Activated naive CD8-positive, alpha-beta T cell treated with anti-CD3 and anti-CD28 coated beads, Interleukin-2, amount 50 U/mL, for 24 hours (primary cell): ENCODE data around the gene CSTB.

Experiments used
- ATAC-seq: fragments of 150-1000 bp; cut with Tn5 transposase; one replicate; pipeline ENCODE4 v1.10.0; 2021
- DNase-seq: peaks from one replicate; pipeline ENCODE4 v3.0.0; 2021
- H3K27ac Mint-ChIP-seq: one replicate; pipeline ENCODE4 v1.8.0; 2021; ENCODE audit warnings: mild to moderate bottlenecking, mixed read lengths
- H3K27me3 Mint-ChIP-seq: one replicate; pipeline ENCODE4 v1.8.0; 2021; ENCODE audit warnings: mixed read lengths
- H3K36me3 Mint-ChIP-seq: one replicate; pipeline ENCODE4 v1.8.0; 2021; ENCODE audit warnings: low read depth, mixed read lengths
- H3K4me1 Mint-ChIP-seq: one replicate; pipeline ENCODE4 v1.8.0; 2021; ENCODE audit warnings: mixed read lengths
- H3K4me3 Mint-ChIP-seq: one replicate; pipeline ENCODE4 v1.8.0; 2021; ENCODE audit warnings: mild to moderate bottlenecking, moderate library complexity, mixed read lengths
- H3K9me3 Mint-ChIP-seq: one replicate; pipeline ENCODE4 v1.8.0; 2021; ENCODE audit warnings: mixed read lengths

CSTB gene

DNA sequence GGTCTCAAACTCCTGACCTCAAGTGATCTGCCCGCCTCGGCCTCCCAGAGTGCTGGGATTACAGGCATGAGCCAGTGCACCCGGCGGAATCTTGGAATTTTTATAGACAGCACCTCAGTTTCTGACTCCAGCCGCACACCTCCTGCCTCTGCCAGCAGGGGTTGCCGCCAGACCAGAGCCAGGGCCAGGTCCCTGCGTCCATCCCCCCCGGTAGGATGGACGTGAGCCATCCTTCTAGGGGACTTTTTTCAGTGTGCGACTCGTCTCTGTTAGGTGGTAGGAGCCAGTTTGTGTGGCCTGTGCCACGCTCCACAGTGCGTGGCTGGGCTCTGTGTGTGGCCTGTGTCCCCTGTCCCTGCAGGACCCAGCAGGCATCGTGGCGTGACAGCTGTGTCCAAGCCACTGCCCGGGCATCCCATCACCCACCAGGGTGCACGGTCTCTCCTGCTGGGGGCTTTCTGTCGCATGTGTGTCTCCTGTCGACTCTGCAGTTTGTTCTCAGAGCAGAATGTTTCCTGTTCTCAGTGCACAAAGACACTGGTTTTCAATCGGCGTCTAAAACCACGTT lies 15.6 kb downstream of the CSTB start:
- H3K36me3 Mint-ChIP-seq, result peaks cover 9% of the 10 kb centered on the region

DNA sequence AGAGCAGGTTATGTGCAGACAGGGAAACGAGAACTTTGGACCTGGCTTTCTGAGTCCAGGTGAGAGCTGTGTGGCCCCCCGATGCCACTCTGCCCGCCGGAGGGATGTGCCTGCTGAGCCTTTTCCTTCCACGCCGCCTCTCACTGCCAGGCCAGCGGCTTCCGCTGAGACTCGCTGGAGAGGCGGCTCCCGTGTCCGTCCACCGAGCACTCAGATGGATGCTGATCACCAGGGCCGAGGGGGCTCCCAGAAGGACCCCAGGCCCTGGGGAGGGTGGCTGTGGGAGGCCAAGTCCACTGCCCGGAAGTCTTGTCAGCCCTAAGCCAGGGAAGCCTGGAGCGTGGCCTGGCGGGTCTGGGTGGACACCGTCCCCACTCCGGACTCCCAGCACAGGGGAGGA lies 16.5 kb downstream of the CSTB start:
- Mint-ChIP-seq H3K4me1 (no peaks in the 10 kb centered on the region), H3K27me3 (no peaks in the 10 kb centered on the region), H3K36me3 (peaks cover 9% of the 10 kb centered on the region), H3K9me3 (no peaks in the 10 kb centered on the region), H3K4me3 (no peak overlapping the region), H3K27ac (no peak overlapping the region)
- DNase-seq, result no peak
- no peak for ATAC-seq

More for the DNA sequence above, 15.6 kb downstream of the CSTB start:
- H3K27me3 Mint-ChIP-seq, result no peaks in the 10 kb centered on the region
- H3K9me3 Mint-ChIP-seq, result no peaks in the 10 kb centered on the region
- DNase-seq, result no peak
- H3K27ac Mint-ChIP-seq, result no peak overlapping the region
- no peaks in the 10 kb centered on the region for H3K4me1 Mint-ChIP-seq
- no peak overlapping the region for H3K4me3 Mint-ChIP-seq
- ATAC-seq, result no peak

DNA sequence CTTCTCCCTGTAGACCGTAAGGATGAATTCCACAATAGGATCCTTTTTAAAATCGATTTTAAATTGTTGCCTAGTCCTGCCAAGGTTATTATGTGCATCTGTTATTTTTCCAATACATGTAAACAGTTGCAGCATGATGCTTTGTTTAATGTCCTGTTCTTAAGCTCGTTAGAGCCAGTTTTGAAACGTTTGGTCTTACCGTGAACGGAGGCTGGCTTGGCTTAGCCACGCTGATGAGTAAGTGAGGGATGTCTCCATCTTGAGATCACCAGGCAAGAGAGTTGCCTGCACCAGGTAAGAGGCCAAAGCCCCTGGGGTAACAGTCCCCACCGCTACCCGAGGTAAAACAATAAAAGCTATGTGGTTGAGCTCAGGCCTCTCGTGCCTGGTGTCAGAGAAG lies 17.3 kb downstream of the CSTB start:
- ATAC-seq (no peak), DNase-seq (no peak)
- H3K4me1 Mint-ChIP-seq, result no peaks in the 10 kb centered on the region
- no peaks in the 10 kb centered on the region for H3K27me3 Mint-ChIP-seq
- H3K27ac Mint-ChIP-seq, result no peak overlapping the region
- H3K9me3 Mint-ChIP-seq, result no peaks in the 10 kb centered on the region
- H3K4me3 Mint-ChIP-seq, result no peak overlapping the region
- peaks cover 12% of the 10 kb centered on the region for H3K36me3 Mint-ChIP-seq

DNA sequence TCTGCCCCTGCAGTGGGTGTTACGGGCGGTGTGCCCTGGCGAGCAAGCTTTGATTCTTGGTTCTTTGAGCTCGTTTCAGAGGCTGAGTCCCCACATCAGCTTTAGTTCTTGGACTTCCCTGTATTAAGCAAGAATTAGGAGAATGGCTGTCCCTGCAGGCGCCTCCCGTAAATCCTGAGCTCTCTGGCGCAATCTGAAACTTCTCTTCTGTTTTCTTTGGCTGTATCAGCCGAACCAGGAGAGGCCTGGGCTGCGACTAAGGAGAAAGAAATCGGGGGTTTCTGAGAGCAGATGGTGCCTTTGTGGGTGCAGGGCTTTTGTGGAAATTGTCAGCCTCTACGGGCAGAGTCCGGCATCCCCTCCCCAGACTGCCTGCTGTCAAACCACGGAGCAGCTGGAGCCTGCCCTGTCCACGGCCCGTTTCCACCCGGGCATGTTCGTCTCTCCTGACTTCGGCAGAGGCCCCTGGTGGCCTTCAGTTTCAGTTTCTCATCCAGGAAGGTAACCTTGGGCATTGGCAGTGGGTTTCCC lies 17.9 kb downstream of the CSTB start:
- Mint-ChIP-seq H3K9me3 (no peaks in the 10 kb centered on the region), H3K4me1 (no peaks in the 10 kb centered on the region), H3K36me3 (peaks cover 14% of the 10 kb centered on the region), H3K27me3 (no peaks in the 10 kb centered on the region), H3K4me3 (no peak overlapping the region), H3K27ac (no peak overlapping the region)
- DNase-seq, result no peak
- ATAC-seq, result no peak

DNA sequence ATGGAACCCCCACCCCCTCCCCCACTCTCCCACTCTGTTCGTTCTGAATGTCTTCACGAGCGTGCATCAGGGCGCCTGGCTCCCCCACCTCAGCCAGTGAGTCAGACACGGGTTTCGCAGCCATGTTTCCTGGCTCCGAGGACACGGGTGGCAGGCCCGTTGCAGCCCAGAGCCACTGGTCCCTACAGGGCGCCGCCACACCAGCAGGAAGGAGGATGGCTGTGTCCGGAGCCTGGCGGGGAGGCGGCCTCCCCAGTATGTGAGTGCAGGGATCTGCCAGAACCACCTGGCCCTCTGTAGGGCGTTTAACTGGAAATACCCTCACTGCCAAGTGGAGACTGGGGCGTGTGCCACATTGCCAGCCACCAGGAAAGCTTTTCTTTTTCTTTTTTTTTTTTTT lies 18.5 kb downstream of the CSTB start:
- no peak for DNase-seq
- no peaks in the 10 kb centered on the region for H3K9me3 Mint-ChIP-seq
- no peaks in the 10 kb centered on the region for H3K27me3 Mint-ChIP-seq
- H3K4me1 Mint-ChIP-seq, result no peaks in the 10 kb centered on the region
- H3K4me3 Mint-ChIP-seq, result no peak overlapping the region
- peaks cover 16% of the 10 kb centered on the region for H3K36me3 Mint-ChIP-seq
- H3K27ac Mint-ChIP-seq, result no peak overlapping the region
- ATAC-seq, result no peak

DNA sequence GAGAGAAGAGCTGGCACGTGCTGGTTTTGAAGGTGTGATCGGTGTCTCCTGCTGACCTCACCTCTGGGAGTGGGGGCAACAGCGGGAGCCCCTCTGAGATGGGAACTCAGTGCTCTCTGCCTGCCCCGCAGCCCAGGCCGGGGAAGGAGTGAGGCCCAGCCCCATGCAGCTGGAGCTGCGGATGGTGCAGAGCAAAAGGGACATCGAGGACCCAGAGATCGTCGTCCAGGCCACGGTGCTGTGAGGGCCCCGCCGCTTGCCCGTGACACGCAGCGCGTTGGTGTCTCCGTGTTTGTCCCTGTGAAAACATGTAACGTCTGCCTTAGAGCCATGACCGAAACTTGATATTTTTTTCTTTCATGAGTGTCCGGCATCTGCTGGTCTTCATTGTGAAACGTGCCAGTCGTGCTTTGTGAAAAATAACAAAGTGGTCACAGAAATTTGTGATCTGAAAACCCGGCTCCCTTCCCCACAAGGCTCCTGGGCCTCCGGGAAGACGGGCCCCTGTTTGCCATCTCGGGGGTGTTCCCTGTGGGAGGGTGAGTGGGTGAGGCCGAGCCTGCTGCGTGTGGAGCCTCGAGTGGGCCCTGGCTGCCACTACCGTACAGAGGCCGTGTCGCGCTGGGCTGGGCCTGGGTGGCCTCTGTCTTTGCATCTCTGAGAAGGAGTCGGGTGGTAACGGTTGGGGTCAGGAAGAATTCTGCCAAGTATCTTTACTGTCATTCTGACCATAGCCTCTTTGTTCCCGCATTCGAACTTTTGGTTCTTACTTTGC lies 20.1 kb downstream of the CSTB start:
- Mint-ChIP-seq H3K27ac (no peak overlapping the region), H3K9me3 (no peaks in the 10 kb centered on the region), H3K4me1 (no peaks in the 10 kb centered on the region), H3K36me3 (peaks cover 17% of the 10 kb centered on the region), H3K27me3 (no peaks in the 10 kb centered on the region), H3K4me3 (no peak overlapping the region)
- ATAC-seq (no peak), DNase-seq (no peak)

DNA sequence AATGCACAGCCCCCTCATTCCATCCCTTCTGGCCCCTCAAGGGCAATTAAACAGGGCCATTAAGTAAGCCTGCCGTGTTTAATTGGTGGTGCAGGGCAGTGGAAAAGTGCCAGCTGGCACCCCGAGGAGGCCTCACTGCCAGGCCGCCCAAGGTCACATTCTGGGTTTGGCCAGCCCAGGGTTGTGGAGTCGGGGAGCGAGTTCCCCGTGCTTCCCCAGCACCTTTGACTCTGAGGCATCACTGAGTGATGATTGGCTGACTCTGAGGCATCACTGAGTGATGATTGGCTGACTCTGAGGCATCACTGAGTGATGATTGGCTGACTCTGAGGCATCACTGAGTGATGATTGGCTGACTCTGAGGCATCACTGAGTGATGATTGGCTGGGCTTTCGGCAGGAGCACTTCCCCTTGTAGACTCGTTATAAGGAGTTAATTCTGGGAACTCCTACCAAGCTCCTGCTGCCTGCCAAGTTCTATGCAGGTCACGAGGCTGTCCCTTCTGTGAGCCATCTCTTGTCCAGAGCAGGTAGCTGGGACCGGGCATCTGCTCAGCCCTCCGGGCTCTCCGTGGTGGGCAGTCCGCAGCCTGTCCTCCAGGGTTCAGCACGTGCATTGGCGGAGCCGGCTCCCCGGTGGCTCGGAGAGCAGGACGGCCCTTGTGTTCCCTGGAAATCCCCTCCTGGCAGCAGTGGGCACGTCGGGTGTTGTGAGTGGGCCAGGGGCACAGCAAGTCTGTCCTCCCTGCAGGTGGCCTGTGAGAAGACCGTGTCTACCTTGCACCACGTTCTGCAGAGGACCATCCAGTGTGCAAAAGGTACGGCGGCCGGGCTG lies 20.9 kb downstream of the CSTB start:
- Mint-ChIP-seq H3K9me3 (no peaks in the 10 kb centered on the region), H3K4me1 (no peaks in the 10 kb centered on the region), H3K27ac (no peak overlapping the region), H3K36me3 (peaks cover 21% of the 10 kb centered on the region), H3K4me3 (no peak overlapping the region), H3K27me3 (no peaks in the 10 kb centered on the region)
- no peak for DNase-seq
- peak; percentile 18 for ATAC-seq

DNA sequence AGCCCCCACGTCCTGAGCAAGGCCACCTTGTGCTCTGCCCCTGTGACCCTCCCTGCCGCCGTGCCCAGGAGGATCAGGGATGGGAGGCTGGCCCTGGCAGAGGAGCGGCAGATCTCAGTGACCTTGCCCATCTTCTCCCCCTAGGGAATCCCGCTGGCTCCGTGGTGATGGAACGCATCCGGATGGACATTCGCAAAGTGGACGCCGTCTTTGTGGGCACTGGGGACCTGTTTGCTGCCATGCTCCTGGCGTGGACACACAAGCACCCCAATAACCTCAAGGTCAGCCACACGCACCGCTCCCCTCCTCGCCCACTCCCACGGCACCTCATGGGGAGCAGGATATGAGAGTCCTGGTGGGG lies 22.7 kb downstream of the CSTB start:
- no peaks in the 10 kb centered on the region for H3K27me3 Mint-ChIP-seq
- no peak overlapping the region for H3K27ac Mint-ChIP-seq
- no peaks in the 10 kb centered on the region for H3K4me1 Mint-ChIP-seq
- H3K4me3 Mint-ChIP-seq, result no peak overlapping the region
- DNase-seq (no peak), ATAC-seq (no peak)
- peaks cover 20% of the 10 kb centered on the region for H3K36me3 Mint-ChIP-seq
- H3K9me3 Mint-ChIP-seq, result no peaks in the 10 kb centered on the region

DNA sequence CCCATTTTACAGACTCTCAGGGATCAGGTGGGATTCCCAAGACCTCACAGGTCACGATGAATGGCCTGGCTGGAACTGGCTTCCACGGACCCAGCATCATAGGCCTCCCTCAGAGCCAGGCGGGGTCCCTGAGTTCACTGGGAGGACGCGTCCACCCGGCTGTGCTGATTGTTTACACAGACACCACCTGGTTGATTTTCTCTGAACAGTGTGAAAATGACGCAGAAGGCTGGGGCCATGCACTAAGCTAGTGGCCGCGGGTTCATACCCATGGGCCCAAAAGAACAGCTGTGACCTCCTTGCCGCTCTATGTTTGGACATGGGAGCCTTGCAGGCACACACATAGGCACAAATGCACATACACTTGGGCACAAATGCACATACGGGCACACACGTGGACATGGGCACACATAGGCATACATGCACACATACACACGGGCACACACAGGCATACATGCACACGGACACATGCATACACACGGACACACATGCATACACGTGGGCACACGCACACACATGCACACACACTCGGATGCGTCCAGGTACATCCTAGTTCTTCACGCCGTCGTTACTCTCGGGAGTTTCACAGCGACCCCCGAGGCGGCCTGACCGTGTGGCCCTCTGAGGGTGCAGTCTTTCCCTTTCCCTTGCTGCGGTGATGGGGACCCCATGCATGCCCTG lies 23.2 kb downstream of the CSTB start:
- Mint-ChIP-seq H3K9me3 (no peaks in the 10 kb centered on the region), H3K27me3 (no peaks in the 10 kb centered on the region), H3K4me3 (no peak overlapping the region), H3K4me1 (no peaks in the 10 kb centered on the region), H3K36me3 (peaks cover 19% of the 10 kb centered on the region), H3K27ac (no peak overlapping the region)
- ATAC-seq (no peak), DNase-seq (no peak)

DNA sequence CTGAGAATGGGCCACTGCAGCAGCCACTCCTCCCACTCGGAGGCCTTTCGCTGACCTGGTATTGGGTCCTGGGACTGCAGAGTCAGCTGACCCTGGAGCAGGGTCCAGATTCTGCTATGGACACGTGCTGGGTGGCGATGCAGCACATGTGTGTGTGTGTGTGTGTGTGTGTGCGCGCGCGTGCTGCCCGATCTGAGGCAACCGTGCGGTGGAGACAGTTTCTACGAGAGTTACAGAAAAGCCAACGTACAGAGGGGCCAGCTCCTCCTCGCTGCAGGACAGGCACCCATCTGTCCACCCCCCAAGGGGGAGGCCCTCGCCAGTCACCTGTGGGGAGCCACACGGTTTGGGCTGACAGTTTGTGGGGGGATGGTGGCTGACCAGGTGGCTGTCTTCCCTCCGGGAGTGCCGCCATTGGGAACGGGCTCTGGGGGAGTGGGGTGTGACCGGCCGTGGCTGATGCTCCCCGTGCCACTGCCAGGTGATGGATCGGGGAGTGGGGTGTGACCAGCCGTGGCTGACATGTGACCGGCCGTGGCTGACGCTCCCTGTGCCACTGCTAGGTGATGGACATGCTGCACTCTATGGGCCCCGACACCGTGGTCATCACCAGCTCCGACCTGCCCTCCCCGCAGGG lies 24.0 kb downstream of the CSTB start:
- Mint-ChIP-seq H3K27ac (no peak overlapping the region), H3K36me3 (peaks cover 23% of the 10 kb centered on the region), H3K4me1 (no peaks in the 10 kb centered on the region), H3K27me3 (no peaks in the 10 kb centered on the region), H3K9me3 (no peaks in the 10 kb centered on the region), H3K4me3 (no peak overlapping the region)
- ATAC-seq (no peak), DNase-seq (no peak)

DNA sequence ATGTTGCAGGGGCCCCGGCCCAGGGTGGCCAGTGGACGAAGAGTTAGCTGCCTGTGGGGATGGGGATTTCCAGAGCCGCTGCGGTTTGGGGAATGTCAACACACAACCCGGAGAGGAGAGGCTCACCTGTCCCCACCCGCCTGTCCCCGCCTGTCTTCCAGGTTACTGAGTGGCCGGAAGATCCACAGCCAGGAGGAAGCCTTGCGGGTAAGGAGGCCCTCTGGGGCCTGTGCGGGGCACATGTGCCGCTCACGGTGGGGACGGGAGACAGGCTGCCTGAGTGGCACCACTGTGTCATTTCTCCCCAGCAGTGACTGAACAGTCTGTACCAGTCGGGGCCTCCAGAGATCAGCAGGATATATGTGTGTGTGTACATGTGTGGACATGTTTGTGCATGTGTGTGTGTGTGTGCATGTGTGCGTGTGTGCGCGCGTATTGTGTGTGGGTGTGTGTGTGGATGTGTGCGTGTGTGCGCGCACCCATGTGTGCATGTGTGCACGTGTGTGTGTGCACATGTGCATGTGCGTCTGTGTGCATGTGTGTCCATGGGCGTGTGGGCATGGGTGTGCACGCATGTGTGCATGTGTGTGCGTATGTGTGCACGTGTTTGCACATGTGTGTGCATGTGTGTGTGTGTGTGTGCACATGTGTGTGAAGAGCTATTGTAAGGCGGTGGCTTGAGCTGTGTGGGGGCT lies 25.6 kb downstream of the CSTB start:
- DNase-seq (no peak), ATAC-seq (no peak)
- H3K4me1 Mint-ChIP-seq, result no peaks in the 10 kb centered on the region
- no peak overlapping the region for H3K4me3 Mint-ChIP-seq
- H3K27ac Mint-ChIP-seq, result peak overlapping the region; percentile 59
- H3K36me3 Mint-ChIP-seq, result peaks cover 23% of the 10 kb centered on the region
- H3K27me3 Mint-ChIP-seq, result no peaks in the 10 kb centered on the region
- no peaks in the 10 kb centered on the region for H3K9me3 Mint-ChIP-seq

DNA sequence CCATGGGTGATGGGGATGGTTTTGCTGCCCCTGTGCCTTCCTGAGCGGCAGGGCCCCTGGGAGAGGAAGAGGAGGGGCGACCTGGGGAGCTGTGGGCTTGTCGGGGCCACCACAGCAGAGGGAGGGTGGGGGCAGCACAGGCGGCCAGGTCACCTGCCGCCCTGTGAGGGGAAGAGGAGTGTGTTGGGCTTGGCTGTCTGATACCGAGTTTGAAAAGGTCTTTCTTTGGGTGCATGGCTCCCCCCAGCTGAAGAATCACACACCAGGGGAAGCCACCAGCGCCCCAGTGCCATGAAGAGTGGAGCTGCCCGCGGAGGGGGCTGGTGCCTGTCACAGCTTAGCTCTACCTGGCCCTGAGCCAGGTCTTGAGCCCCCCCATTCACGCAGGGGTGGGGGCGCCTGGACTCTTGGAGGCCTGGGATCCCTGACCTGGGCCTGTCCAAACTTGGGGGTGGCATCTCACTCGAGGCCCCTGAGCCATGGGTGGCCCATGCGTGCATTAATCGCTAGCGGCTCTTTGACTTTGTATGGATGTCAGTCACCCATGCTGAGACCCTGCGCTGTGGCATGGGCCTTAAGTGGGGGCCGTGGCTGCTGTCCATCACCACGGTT lies 26.4 kb downstream of the CSTB start:
- Mint-ChIP-seq H3K36me3 (peaks cover 24% of the 10 kb centered on the region), H3K27me3 (no peaks in the 10 kb centered on the region), H3K4me1 (no peaks in the 10 kb centered on the region), H3K4me3 (no peak overlapping the region), H3K27ac (no peak overlapping the region), H3K9me3 (no peaks in the 10 kb centered on the region)
- no peak for DNase-seq
- no peak for ATAC-seq

DNA sequence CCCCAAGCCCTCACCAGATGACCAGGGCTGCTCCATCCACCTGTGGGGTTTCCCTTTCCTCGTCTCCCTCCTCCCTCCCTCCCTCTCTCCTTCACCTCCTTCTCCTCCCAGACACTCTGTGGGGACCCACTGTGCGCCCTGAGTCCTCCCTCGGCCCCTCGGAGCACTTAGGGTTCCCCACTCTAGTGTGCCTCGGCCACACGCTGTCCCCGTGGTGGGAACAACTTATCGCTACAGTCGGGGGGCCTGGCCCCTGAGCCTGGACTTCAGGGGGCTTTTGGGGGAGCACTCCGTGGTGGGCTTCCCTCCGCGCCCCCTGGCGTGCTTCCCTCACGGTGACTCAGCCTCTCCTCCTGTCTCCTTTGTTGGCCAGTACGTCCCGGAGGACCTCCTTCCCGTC lies 27.5 kb downstream of the CSTB start:
- H3K27ac Mint-ChIP-seq, result no peak overlapping the region
- no peak overlapping the region for H3K4me3 Mint-ChIP-seq
- ATAC-seq (no peak), DNase-seq (no peak)
- H3K36me3 Mint-ChIP-seq, result peaks cover 21% of the 10 kb centered on the region
- no peaks in the 10 kb centered on the region for H3K4me1 Mint-ChIP-seq
- no peaks in the 10 kb centered on the region for H3K9me3 Mint-ChIP-seq
- H3K27me3 Mint-ChIP-seq, result no peaks in the 10 kb centered on the region
